C4-2B (cell line): Measurements from ENCODE around the gene OR5W2.

Experiments used
- ZFX ChIP-seq: fragments of 450-650 bp; IDR thresholded peaks from 2 replicates; pipeline ENCODE4 v1.6.1; 2017
- TF ChIP-seq, protein P1 (sequence below): fragments of 450-650 bp; conservative IDR thresholded peaks from 2 replicates; pipeline ENCODE4 v1.5.1; 2017; ENCODE audit warnings: mild to moderate bottlenecking

DNA sequence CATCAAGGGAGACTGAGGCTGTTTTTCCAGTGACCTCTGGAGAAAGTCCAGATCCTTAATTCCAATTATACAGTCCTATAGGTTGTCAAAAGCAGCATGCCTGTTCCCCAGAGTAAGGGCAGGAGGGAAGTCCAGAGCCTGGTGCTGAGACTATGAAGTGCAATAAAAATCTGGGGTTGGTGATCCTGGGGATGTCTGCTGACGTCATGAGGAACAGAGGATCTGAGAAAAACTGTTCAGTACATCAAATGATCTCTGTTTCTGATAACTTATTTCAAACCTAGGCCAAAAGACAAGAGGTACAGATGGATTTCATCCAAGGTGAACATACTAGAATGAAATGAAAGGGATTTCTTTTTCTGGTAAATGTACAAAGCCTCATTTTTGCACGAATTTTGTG is 12.1 kb downstream of the OR5W2 start:
- TF ChIP-seq, protein P1, sequence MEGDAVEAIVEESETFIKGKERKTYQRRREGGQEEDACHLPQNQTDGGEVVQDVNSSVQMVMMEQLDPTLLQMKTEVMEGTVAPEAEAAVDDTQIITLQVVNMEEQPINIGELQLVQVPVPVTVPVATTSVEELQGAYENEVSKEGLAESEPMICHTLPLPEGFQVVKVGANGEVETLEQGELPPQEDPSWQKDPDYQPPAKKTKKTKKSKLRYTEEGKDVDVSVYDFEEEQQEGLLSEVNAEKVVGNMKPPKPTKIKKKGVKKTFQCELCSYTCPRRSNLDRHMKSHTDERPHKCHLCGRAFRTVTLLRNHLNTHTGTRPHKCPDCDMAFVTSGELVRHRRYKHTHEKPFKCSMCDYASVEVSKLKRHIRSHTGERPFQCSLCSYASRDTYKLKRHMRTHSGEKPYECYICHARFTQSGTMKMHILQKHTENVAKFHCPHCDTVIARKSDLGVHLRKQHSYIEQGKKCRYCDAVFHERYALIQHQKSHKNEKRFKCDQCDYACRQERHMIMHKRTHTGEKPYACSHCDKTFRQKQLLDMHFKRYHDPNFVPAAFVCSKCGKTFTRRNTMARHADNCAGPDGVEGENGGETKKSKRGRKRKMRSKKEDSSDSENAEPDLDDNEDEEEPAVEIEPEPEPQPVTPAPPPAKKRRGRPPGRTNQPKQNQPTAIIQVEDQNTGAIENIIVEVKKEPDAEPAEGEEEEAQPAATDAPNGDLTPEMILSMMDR = no peak
- no peak for TF ChIP-seq ZFX
